ENCODE data around the gene SSTR3.

SSTR3 gene

GRCh38 chr22:37248251-37248650 lies 36.0 kb upstream of the SSTR3 start:
- TF ChIP-seq ZFX (IDR thresholded peaks at IDR 0.05) (no peak), CTCF (conservative IDR thresholded peaks at IDR 0.05) (no peak)
- H3K27ac ChIP-seq = no peak overlapping the region

GRCh38 chr22:37245740-37246139 lies 33.5 kb upstream of the SSTR3 start:
- H3K27ac ChIP-seq = no peak overlapping the region
- TF ChIP-seq CTCF (conservative IDR thresholded peaks at IDR 0.05) = no peak

- TF ChIP-seq ZFX (IDR thresholded peaks at IDR 0.05) = no peak
- TF ChIP-seq CTCF (conservative IDR thresholded peaks at IDR 0.05) = no peak
- no peak overlapping the region for H3K27ac ChIP-seq
These were observed 32.8 kb upstream of the SSTR3 start for GRCh38 chr22:37244922-37245722.

- TF ChIP-seq CTCF (conservative IDR thresholded peaks at IDR 0.05) (no peak), ZFX (IDR thresholded peaks at IDR 0.05) (no peak)
- H3K27ac ChIP-seq = no peak within 1 kb of the TSS
These were observed 32.0 kb upstream of the SSTR3 start, which contains the start of gene RAC2 for GRCh38 chr22:37244114-37244921. TSS of gene RAC2 (minus strand) at chr22:37244269. CDS start at chr22:37244148, 121 bp downstream.

GRCh38 chr22:37243402-37244113 lies 31.3 kb upstream of the SSTR3 start:
- H3K27ac ChIP-seq = no peak overlapping the region
- no peak for TF ChIP-seq CTCF (conservative IDR thresholded peaks at IDR 0.05)
- no peak for TF ChIP-seq ZFX (IDR thresholded peaks at IDR 0.05)

GRCh38 chr22:37242395-37242918 lies 30.2 kb upstream of the SSTR3 start:
- H3K27ac ChIP-seq = no peak overlapping the region
- TF ChIP-seq CTCF (conservative IDR thresholded peaks at IDR 0.05) = no peak
- TF ChIP-seq ZFX (IDR thresholded peaks at IDR 0.05) = no peak
